A673 (cell line): ENCODE measurements around the gene CRHBP.

Source experiments
- EZH2 ChIP-seq: fragments of 200-600 bp; sonication (generic); IDR thresholded peaks from 2 replicates; pipeline ENCODE4 v1.6.1; 2017; ENCODE audit warnings: borderline replicate concordance, low read depth, mild to moderate bottlenecking, mixed read lengths, antibody characterized with exemption, low read length; ENCODE audit not compliant: poor library complexity, severe bottlenecking
- TF ChIP-seq, protein P1 (sequence below): fragments of 300-800, 200-600 bp; sonication (generic); conservative IDR thresholded peaks from 2 replicates; pipeline ENCODE4 v1.5.1; 2017; ENCODE audit warnings: low read depth, mild to moderate bottlenecking, antibody characterized with exemption, low read length, moderate library complexity, mixed read lengths

DNA sequence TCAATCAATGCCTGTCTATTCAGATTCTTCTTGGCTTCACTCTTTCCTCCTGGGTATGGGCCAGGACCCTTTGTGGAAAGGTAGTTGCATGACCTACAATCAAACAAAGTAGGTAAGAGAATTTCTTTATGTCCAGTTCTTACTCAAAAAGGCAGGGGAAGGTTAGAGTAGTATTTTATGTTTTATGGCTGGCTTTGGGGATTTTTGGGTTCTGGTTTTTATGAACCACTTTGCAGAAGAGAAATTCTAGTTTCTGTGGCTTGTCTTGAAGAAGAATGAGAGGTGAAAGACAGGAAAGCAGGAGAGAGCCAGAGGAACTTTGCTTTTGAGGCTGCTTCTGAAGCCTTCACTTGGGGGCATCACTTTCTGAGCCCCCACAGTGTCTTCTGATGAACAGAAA is 14.7 kb upstream of the CRHBP start:
- TF ChIP-seq EZH2: no peak
- TF ChIP-seq, protein P1, sequence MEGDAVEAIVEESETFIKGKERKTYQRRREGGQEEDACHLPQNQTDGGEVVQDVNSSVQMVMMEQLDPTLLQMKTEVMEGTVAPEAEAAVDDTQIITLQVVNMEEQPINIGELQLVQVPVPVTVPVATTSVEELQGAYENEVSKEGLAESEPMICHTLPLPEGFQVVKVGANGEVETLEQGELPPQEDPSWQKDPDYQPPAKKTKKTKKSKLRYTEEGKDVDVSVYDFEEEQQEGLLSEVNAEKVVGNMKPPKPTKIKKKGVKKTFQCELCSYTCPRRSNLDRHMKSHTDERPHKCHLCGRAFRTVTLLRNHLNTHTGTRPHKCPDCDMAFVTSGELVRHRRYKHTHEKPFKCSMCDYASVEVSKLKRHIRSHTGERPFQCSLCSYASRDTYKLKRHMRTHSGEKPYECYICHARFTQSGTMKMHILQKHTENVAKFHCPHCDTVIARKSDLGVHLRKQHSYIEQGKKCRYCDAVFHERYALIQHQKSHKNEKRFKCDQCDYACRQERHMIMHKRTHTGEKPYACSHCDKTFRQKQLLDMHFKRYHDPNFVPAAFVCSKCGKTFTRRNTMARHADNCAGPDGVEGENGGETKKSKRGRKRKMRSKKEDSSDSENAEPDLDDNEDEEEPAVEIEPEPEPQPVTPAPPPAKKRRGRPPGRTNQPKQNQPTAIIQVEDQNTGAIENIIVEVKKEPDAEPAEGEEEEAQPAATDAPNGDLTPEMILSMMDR: no peak
